Right lobe of liver (tissue), 4 donors: ENCODE measurements around the gene ZRANB1.

Source experiments
- CTCF ChIP-seq, 4 donors: fragments of 200-600 bp in 3 of 4; fragments of 450-650 bp in 1 of 4; IDR thresholded peaks; one replicate each; pipeline versions ENCODE4 v1.5.1 to v1.8.0; 2016 to 2022; ENCODE audit warnings: antibody characterized with exemption in 4 of 4, mild to moderate bottlenecking in 2 of 4
- POLR2A ChIP-seq: fragments of 450-650 bp; IDR thresholded peaks from one replicate; pipeline ENCODE4 v1.6.1; 2017; ENCODE audit warnings: antibody characterized with exemption, mild to moderate bottlenecking
- donor health status: DM: no; HTN: no; CAD: no.
- donor health status: DM: no; HTN: no; CAD: no.
- donor health status: DM: no; HTN: yes; CAD: no.

GRCh38 chr10:125015356-125015944, 73.5 kb downstream of the ZRANB1 start:
- TF ChIP-seq POLR2A, result no peak
- TF ChIP-seq CTCF (IDR thresholded peaks at IDR 0.05), result no peak
